Esophagus squamous epithelium (tissue), 4 donors: ENCODE results near the gene PRR33.

ENCODE experiments used
- CTCF ChIP-seq, 6 experiments: fragments of 450-650 bp in 4 of 6; fragments of 200-600 bp in 2 of 6; sonication (generic) in 2 of 6; IDR thresholded peaks; one replicate each; pipeline ENCODE4 v1.5.1; 2016 to 2019; ENCODE audit warnings: antibody characterized with exemption in 6 of 6, mild to moderate bottlenecking in 4 of 6, moderate library complexity in 4 of 6
- POLR2A ChIP-seq, 4 donors: fragments of 450-650 bp; IDR thresholded peaks; one replicate each; pipeline ENCODE4 v1.6.1; 2017; ENCODE audit warnings: antibody characterized with exemption in 4 of 4, mild to moderate bottlenecking in 4 of 4, moderate library complexity in 3 of 4

- TF ChIP-seq CTCF (IDR thresholded peaks at IDR 0.05) (no peak), POLR2A (IDR thresholded peaks at IDR 0.05) (no peak)
Measured at GRCh38 chr11:1846453-1846932, 45.2 kb downstream of the PRR33 start.
